GM12878 (cell line): Measurements from ENCODE around the gene UBE2E2. TPM values are rescaled to one million over a fixed set of nuclear protein-coding genes. Genes with fewer than 3 reads are reported as not detected.

Experiments used
- ATAC-seq: fragments of 200-7000 bp; cut with Tn5 transposase; 3 replicates; pipeline ENCODE4 v1.9.1; 2020; ENCODE audit warnings: mild to moderate bottlenecking, moderate library complexity
- BruUV-seq: library from RNA; stranded (reverse); fragments of 400-500 nt; replicated peaks from 2 replicates; lab custom pipeline; 2021; lab: Mats Ljungman, UMichigan
- CTCF ChIA-PET: fragments of 300-600 bp; sonication (Branson Sonifier 250); formaldehyde crosslinking; extraction: SDS; loops from one replicate; lab custom pipeline; 2021; ENCODE audit warnings: inconsistent platforms; lab: Yijun Ruan, JAX
- POLR2A ChIA-PET: fragments of 350-600 bp; formaldehyde crosslinking; extraction: SDS; loops from one replicate; lab custom pipeline; 2021; ENCODE audit warnings: inconsistent platforms; lab: Charles Lee
- RAD21 ChIA-PET: fragments of 300-600 bp; sonication (Branson Sonifier 250); formaldehyde crosslinking; loops from one replicate; lab custom pipeline; 2023; ENCODE audit warnings: antibody characterized with exemption; ENCODE audit not compliant: unreplicated experiment; lab: Charles Lee
- SMC1A ChIA-PET: fragments of 300-600 bp; sonication (Branson Sonifier 250); formaldehyde crosslinking; loops from one replicate; lab custom pipeline; 2023; ENCODE audit not compliant: unreplicated experiment, uncharacterized antibody; lab: Charles Lee
- DNase-seq: peaks from one replicate; pipeline ENCODE4 v3.0.0-alpha.2; 2011; ENCODE audit warnings: low read depth, low spot score
- FAIRE-seq: peaks from 3 replicates; lab custom pipeline; 2011; peaks lifted over from hg19 to GRCh38; lab: Jason Lieb, UNC
- H2AFZ ChIP-seq: 2 replicates; pipeline ENCODE4 v1.6.0; 2011; ENCODE audit warnings: low read depth, low read length, control low read depth; ENCODE audit not compliant: control insufficient read depth
- H3K27ac ChIP-seq: 2 replicates; pipeline ENCODE4 v1.5.1; 2011; ENCODE audit warnings: control low read depth; ENCODE audit not compliant: control insufficient read depth, insufficient read depth
- H3K27me3 ChIP-seq, 2 experiments: replicated peaks in 1 of 2; 2 replicates each; pipeline versions ENCODE4 v1.6.0 to v1.6.1; 2011; ENCODE audit warnings: low read length in 1 of 2; ENCODE audit not compliant: control insufficient read depth in 2 of 2, insufficient read depth in 2 of 2
- H3K36me3 ChIP-seq, 2 experiments: 2 replicates each; pipeline ENCODE4 v1.5.1; 2011; ENCODE audit warnings: low read length in 1 of 2; ENCODE audit not compliant: control insufficient read depth in 2 of 2, insufficient read depth in 2 of 2
- H3K4me1 ChIP-seq: 2 replicates; pipeline ENCODE4 v1.6.1; 2011; ENCODE audit warnings: mild to moderate bottlenecking, low read length, moderate library complexity, mixed read lengths; ENCODE audit not compliant: control insufficient read depth, insufficient read depth
- H3K4me2 ChIP-seq: 2 replicates; pipeline ENCODE4 v1.6.0; 2011; ENCODE audit warnings: control low read depth; ENCODE audit not compliant: control insufficient read depth, insufficient read depth
- H3K4me3 ChIP-seq: fragments of 200-600 bp; sonication (generic); 2 replicates; pipeline ENCODE4 v1.5.1; 2016
- H3K79me2 ChIP-seq: 2 replicates; pipeline ENCODE4 v1.6.0; 2011; ENCODE audit warnings: low read length; ENCODE audit not compliant: control insufficient read depth, insufficient read depth
- H3K9ac ChIP-seq: 2 replicates; pipeline ENCODE4 v1.8.0; 2011; ENCODE audit warnings: low read length, control low read depth, mixed read lengths; ENCODE audit not compliant: control insufficient read depth, insufficient read depth
- H3K9me3 ChIP-seq: replicated peaks from 3 replicates; pipeline ENCODE4 v1.5.1; 2011; ENCODE audit warnings: mild to moderate bottlenecking, low read length; ENCODE audit not compliant: control insufficient read depth, insufficient read depth
- H4K20me1 ChIP-seq: 2 replicates; pipeline ENCODE4 v1.6.0; 2011; ENCODE audit not compliant: control insufficient read depth, insufficient read depth
- ASH2L ChIP-seq: fragments of 300-600, 200-600 bp; sonication (generic); IDR thresholded peaks from 2 replicates; pipeline ENCODE4 v1.6.1; 2017; ENCODE audit warnings: low read depth, mild to moderate bottlenecking, borderline replicate concordance
- BRCA1 ChIP-seq: IDR thresholded peaks from 2 replicates; pipeline ENCODE4 v1.6.1; 2011; ENCODE audit warnings: low read depth, low read length, improper control_type of control experiment
- EED ChIP-seq: sonication (generic); IDR thresholded peaks from 2 replicates; pipeline ENCODE4 v1.6.1; 2016; ENCODE audit warnings: antibody characterized with exemption, low read depth
- ESRRA ChIP-seq: IDR thresholded peaks from 2 replicates; pipeline ENCODE4 v1.6.1; 2012; ENCODE audit warnings: mild to moderate bottlenecking, low read length, improper control_type of control experiment
- EZH2 ChIP-seq: IDR thresholded peaks from 2 replicates; pipeline ENCODE4 v1.6.1; 2012; ENCODE audit warnings: low read depth, mild to moderate bottlenecking, control low read depth, inconsistent platforms, low read length, borderline replicate concordance; ENCODE audit not compliant: control insufficient read depth
- HDGF ChIP-seq: fragments of 450-650 bp; IDR thresholded peaks from 2 replicates; pipeline ENCODE4 v1.6.1; 2016; ENCODE audit warnings: antibody characterized with exemption
- JUND ChIP-seq: IDR thresholded peaks from 2 replicates; pipeline ENCODE4 v1.6.1; 2012; ENCODE audit warnings: low read depth, mild to moderate bottlenecking, low read length, improper control_type of control experiment, moderate library complexity
- MEF2A ChIP-seq: IDR thresholded peaks from 2 replicates; pipeline ENCODE4 v1.6.1; 2011; ENCODE audit warnings: low read depth, mild to moderate bottlenecking, low read length, moderate library complexity; ENCODE audit not compliant: insufficient read depth
- MTA3 ChIP-seq: IDR thresholded peaks from 2 replicates; pipeline ENCODE4 v1.6.1; 2012; ENCODE audit warnings: low read length, inconsistent platforms, borderline replicate concordance
- NR2C2 ChIP-seq: IDR thresholded peaks from 2 replicates; pipeline ENCODE4 v1.6.1; 2011; ENCODE audit warnings: borderline replicate concordance, low read depth; ENCODE audit not compliant: control insufficient read depth, insufficient read length
- POU2F2 ChIP-seq: IDR thresholded peaks from 3 replicates; pipeline ENCODE4 v1.6.1; 2011; ENCODE audit warnings: low read depth, mild to moderate bottlenecking, low read length, borderline replicate concordance
- SMARCA5 ChIP-seq: fragments of 450-650 bp; IDR thresholded peaks from 2 replicates; pipeline ENCODE4 v1.6.1; 2017; ENCODE audit warnings: mild to moderate bottlenecking
- SPI1 ChIP-seq: IDR thresholded peaks from 2 replicates; pipeline ENCODE4 v1.6.1; 2011; ENCODE audit warnings: low read depth, mild to moderate bottlenecking, low read length, moderate library complexity, borderline replicate concordance; ENCODE audit not compliant: insufficient read depth
- STAT3 ChIP-seq: IDR thresholded peaks from 2 replicates; pipeline ENCODE4 v1.6.1; 2011; ENCODE audit warnings: low read depth, low read length, improper control_type of control experiment
- ZNF274 ChIP-seq: IDR thresholded peaks from one replicate; pipeline ENCODE4 v1.8.0; 2011; ENCODE audit not compliant: insufficient read length, insufficient read depth
- ZZZ3 ChIP-seq: IDR thresholded peaks from 2 replicates; pipeline ENCODE4 v1.6.1; 2011; ENCODE audit warnings: low read depth; ENCODE audit not compliant: control insufficient read depth, insufficient read length
- WGBS: methylation state at CpG from one replicate; pipeline ENCODE4 v1.1.6; 2016; ENCODE audit warnings: low lambda C conversion rate; ENCODE audit not compliant: insufficient replicate concordance, insufficient coverage; ENCODE audit errors: missing lambda C conversion rate; 5-methylcytosine and 5-hydroxymethylcytosine counted together
- in situ Hi-C: fragments of 300-500 bp; cut with MboI; formaldehyde crosslinking; loops from 9 replicates; pipeline ENCODE4 v1.14.3; 2018; ENCODE audit warnings: mixed read lengths
- intact Hi-C: fragments of 100-400 bp; cut with micrococcal nuclease; formaldehyde crosslinking; loops from one replicate; pipeline ENCODE4 v1.14.2; 2022; ENCODE audit not compliant: unreplicated experiment
- polyA plus RNA-seq, 11 experiments: library from polyadenylated mRNA; depleted of rRNA in 4 of 11; unstranded in 6 of 11; stranded (reverse) in 5 of 11; fragments of >200 nt; fragmentation: Nextera tagmentation in 4 of 11; fragmentation: Illumina TruSeq in 1 of 11; extraction: Ambion mirVana in 4 of 11; extraction: Trizol in 1 of 11; gene quantifications; 1 replicate in 1 of 11; 2 replicates in 10 of 11; pipeline versions ENCODE4 v1.2.1 to v1.2.3, GENCODE V29; 2011 to 2016; ENCODE audit warnings: inconsistent platforms in 2 of 11, missing spikeins in 2 of 11, low read depth in 1 of 11
- total RNA-seq, 4 experiments: library from RNA; depleted of rRNA in 3 of 4; stranded (reverse); fragments of >200 nt in 3 of 4; fragmentation: Illumina TruSeq in 1 of 4; extraction: Trizol in 1 of 4; gene quantifications; 2 replicates each; pipeline versions ENCODE4 v1.2.1 to v1.2.3, GENCODE V29; 2013 to 2021
- TF ChIP-seq, protein P1 (sequence below): fragments of 450-650 bp; IDR thresholded peaks from 2 replicates; pipeline ENCODE4 v1.6.1; 2017; ENCODE audit warnings: borderline replicate concordance
- TF ChIP-seq, protein P2 (sequence below): fragments of 450-650 bp; IDR thresholded peaks from 2 replicates; pipeline ENCODE4 v1.6.1; 2018; ENCODE audit warnings: borderline replicate concordance, mild to moderate bottlenecking; ENCODE audit not compliant: partially characterized antibody
- TF ChIP-seq, protein P3 (sequence below): IDR thresholded peaks from 2 replicates; pipeline ENCODE4 v1.6.1; 2011; ENCODE audit warnings: low read depth, low read length, improper control_type of control experiment, borderline replicate concordance
- TF ChIP-seq, protein P4 (sequence below): fragments of 450-650 bp; IDR thresholded peaks from 2 replicates; pipeline ENCODE4 v1.6.1; 2017; ENCODE audit warnings: mild to moderate bottlenecking

Gene UBE2E2
- total and polyA plus RNA-seq, 10 of the 15 experiments (the other 5 are each of a cell fraction or from before 2014, with no cell fraction given), result 8.7 to 71.0 (median 36.4) TPM

DNA sequence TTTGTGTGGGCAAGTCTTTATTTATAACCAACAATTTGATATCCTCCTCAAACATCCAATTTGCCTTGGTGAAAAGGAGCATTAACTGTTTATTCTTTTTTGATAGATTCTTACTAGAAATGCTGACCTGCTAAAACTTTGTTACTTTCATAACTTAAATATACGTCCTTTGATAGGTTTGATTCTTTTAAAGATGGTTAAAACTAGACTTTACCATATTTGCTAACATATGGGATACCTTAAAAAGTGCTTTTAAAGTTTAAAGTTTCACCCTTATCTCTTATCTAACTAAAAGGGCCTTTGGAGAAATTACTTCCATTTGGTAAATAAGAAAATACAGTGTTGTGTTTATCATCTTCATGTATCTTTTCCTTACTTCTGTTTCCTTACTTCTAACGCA lies 336.1 kb downstream of the UBE2E2 start:
- H4K20me1 ChIP-seq, result no peaks in the 10 kb centered on the region
- no peaks in the 10 kb centered on the region for H3K4me1 ChIP-seq
- H3K36me3 ChIP-seq, result no peaks in the 10 kb centered on the region
- ATAC-seq (no peak), DNase-seq (no peak), FAIRE-seq (no peak)
- no peaks in the 10 kb centered on the region for H3K27me3 ChIP-seq
- no peak overlapping the region for H2AFZ ChIP-seq
- no TSS peak for BruUV-seq
- no peak overlapping the region for H3K4me2 ChIP-seq
- H3K27ac ChIP-seq, result no peak overlapping the region
- TF ChIP-seq SMARCA5 (no peak), MEF2A (no peak), JUND (no peak), POU2F2 (no peak), HDGF (no peak), ZZZ3 (no peak), EZH2 (no peak), MTA3 (no peak), EED (no peak), ZNF274 (no peak), ASH2L (no peak), ESRRA (no peak), BRCA1 (no peak), NR2C2 (no peak), SPI1 (no peak), STAT3 (no peak)
- TF ChIP-seq, protein P1, sequence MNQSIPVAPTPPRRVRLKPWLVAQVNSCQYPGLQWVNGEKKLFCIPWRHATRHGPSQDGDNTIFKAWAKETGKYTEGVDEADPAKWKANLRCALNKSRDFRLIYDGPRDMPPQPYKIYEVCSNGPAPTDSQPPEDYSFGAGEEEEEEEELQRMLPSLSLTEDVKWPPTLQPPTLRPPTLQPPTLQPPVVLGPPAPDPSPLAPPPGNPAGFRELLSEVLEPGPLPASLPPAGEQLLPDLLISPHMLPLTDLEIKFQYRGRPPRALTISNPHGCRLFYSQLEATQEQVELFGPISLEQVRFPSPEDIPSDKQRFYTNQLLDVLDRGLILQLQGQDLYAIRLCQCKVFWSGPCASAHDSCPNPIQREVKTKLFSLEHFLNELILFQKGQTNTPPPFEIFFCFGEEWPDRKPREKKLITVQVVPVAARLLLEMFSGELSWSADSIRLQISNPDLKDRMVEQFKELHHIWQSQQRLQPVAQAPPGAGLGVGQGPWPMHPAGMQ, result no peak
- TF ChIP-seq, protein P2, sequence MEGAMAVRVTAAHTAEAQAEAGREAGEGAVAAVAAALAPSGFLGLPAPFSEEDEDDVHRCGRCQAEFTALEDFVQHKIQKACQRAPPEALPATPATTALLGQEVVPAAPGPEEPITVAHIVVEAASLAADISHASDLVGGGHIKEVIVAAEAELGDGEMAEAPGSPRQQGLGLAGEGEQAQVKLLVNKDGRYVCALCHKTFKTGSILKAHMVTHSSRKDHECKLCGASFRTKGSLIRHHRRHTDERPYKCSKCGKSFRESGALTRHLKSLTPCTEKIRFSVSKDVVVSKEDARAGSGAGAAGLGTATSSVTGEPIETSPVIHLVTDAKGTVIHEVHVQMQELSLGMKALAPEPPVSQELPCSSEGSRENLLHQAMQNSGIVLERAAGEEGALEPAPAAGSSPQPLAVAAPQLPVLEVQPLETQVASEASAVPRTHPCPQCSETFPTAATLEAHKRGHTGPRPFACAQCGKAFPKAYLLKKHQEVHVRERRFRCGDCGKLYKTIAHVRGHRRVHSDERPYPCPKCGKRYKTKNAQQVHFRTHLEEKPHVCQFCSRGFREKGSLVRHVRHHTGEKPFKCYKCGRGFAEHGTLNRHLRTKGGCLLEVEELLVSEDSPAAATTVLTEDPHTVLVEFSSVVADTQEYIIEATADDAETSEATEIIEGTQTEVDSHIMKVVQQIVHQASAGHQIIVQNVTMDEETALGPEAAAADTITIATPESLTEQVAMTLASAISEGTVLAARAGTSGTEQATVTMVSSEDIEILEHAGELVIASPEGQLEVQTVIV, result no peak
- TF ChIP-seq, protein P3, sequence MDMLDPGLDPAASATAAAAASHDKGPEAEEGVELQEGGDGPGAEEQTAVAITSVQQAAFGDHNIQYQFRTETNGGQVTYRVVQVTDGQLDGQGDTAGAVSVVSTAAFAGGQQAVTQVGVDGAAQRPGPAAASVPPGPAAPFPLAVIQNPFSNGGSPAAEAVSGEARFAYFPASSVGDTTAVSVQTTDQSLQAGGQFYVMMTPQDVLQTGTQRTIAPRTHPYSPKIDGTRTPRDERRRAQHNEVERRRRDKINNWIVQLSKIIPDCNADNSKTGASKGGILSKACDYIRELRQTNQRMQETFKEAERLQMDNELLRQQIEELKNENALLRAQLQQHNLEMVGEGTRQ, result no peak
- TF ChIP-seq, protein P4, sequence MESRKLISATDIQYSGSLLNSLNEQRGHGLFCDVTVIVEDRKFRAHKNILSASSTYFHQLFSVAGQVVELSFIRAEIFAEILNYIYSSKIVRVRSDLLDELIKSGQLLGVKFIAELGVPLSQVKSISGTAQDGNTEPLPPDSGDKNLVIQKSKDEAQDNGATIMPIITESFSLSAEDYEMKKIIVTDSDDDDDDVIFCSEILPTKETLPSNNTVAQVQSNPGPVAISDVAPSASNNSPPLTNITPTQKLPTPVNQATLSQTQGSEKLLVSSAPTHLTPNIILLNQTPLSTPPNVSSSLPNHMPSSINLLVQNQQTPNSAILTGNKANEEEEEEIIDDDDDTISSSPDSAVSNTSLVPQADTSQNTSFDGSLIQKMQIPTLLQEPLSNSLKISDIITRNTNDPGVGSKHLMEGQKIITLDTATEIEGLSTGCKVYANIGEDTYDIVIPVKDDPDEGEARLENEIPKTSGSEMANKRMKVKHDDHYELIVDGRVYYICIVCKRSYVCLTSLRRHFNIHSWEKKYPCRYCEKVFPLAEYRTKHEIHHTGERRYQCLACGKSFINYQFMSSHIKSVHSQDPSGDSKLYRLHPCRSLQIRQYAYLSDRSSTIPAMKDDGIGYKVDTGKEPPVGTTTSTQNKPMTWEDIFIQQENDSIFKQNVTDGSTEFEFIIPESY, result no peak
- no peaks in the 10 kb centered on the region for H3K79me2 ChIP-seq
- no peak overlapping the region for H3K4me3 ChIP-seq
- H3K9ac ChIP-seq, result no peak overlapping the region
- ChIA-PET RAD21 (no interaction called here), POLR2A (no interaction called here), SMC1A (interaction anchor here (1.0 to 1.4 kb wide), 2 partner anchors 20 to 50 kb away, joined by 3 to 4 read pairs; no protein-coding TSS in a partner anchor), CTCF (no interaction called here)
- 69% methylated on average over 2 of the region's 2 CpGs for WGBS
- intact Hi-C loops, result no loop called here
- H3K9me3 ChIP-seq, result no peaks in the 10 kb centered on the region
- in situ Hi-C loops, result no loop called here
